ENCODE data around the gene SPO11.

Gene SPO11

DNA sequence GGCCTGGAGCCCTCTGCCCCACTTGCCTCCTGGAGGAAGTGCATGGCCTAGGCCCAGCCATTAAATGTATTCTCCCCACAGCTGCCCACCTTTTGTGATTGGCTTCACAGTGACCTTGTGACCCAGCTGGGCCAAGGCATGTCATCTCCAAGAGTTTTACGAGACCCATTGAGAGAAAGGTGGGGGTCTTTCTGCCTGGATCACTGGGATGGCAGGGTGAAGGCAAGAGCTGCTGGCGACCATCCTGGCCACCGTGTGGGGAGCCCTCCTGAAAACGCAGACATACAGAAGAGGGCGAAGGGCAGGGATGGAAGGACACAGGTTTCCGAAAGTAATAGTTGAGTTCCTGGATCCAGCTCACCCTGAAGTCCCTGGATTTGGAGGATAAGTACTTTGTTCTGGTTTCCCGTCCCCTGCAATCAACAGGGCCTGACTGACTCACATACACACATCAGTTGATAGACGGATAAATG lies 12.3 kb upstream of the SPO11 start:
- TF ChIP-seq POLR2A (IDR thresholded peaks at IDR 0.05; ENCODE audit: extremely low read depth, insufficient read length) (no peak), MYC (IDR thresholded peaks at IDR 0.05; ENCODE audit: low read depth, low read length) (no peak)
- TF ChIP-seq, protein P1, sequence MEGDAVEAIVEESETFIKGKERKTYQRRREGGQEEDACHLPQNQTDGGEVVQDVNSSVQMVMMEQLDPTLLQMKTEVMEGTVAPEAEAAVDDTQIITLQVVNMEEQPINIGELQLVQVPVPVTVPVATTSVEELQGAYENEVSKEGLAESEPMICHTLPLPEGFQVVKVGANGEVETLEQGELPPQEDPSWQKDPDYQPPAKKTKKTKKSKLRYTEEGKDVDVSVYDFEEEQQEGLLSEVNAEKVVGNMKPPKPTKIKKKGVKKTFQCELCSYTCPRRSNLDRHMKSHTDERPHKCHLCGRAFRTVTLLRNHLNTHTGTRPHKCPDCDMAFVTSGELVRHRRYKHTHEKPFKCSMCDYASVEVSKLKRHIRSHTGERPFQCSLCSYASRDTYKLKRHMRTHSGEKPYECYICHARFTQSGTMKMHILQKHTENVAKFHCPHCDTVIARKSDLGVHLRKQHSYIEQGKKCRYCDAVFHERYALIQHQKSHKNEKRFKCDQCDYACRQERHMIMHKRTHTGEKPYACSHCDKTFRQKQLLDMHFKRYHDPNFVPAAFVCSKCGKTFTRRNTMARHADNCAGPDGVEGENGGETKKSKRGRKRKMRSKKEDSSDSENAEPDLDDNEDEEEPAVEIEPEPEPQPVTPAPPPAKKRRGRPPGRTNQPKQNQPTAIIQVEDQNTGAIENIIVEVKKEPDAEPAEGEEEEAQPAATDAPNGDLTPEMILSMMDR (IDR thresholded peaks at IDR 0.05; ENCODE audit: low read depth, low read length) = no peak
- TF ChIP-seq, protein P2, sequence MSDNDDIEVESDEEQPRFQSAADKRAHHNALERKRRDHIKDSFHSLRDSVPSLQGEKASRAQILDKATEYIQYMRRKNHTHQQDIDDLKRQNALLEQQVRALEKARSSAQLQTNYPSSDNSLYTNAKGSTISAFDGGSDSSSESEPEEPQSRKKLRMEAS (IDR thresholded peaks at IDR 0.05; ENCODE audit: low read depth, low read length) = no peak

DNA sequence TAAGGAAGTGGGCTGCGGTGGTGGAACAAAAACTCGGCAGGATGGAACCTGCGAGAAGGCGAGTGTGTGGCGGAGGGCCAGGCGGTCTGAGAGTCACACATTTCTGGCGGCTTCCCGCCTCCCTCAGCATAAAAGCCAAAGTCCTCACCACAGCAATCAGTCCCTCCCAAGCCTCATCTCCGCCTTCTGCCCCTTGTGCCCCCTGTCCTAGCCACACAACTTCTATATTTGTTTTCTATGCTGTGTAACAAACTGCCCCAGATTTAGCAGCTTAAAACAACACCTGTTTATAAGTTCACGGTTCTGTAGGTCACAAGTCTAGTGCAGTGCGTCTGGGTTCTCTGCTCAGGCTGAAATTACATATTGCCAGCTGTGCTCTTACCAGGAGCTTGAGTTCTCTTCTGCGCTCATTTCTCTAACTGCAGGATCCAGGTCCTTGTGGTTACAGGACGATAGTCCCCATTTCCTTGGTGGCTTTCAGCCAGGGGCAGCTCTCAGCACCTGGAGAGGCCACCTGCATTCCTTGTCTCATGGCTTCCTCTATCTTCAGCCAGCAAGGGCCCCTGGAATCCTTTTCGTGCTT lies 11.7 kb upstream of the SPO11 start:
- H3K4me3 ChIP-seq (ENCODE audit: low read depth, low read length) = no peak overlapping the region
- TF ChIP-seq, protein P1 (IDR thresholded peaks at IDR 0.05; ENCODE audit: low read depth, low read length) = no peak
- TF ChIP-seq MYC (IDR thresholded peaks at IDR 0.05; ENCODE audit: low read depth, low read length) (no peak), POLR2A (IDR thresholded peaks at IDR 0.05; ENCODE audit: extremely low read depth, insufficient read length) (no peak)
- TF ChIP-seq, protein P2 (IDR thresholded peaks at IDR 0.05; ENCODE audit: low read depth, low read length) = no peak
- no peak for DNase-seq (ENCODE audit: low read depth)

More for the DNA sequence above, 12.3 kb upstream of the SPO11 start:
- no peak for DNase-seq (ENCODE audit: low read depth)
- H3K4me3 ChIP-seq (ENCODE audit: low read depth, low read length) = no peak overlapping the region

DNA sequence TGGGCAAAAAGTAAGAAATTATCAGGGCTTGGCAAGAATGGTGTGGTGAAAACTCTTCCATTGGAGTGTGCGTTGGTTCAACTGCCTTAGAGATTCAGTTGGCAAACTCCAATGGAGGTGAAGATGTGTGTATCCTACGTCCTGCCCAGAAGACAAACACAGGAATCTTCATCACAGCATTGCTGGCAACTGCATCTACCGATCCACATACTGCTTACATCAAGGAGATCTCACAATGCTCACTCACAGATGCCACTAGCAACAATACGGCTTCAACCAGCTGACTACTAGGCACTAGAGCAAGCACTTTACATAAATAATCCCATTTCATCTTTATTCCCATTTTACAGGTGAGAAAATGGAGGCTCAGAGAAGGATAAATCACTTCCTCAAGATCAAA lies 10.0 kb upstream of the SPO11 start:
- no peak overlapping the region for H3K4me3 ChIP-seq (ENCODE audit: low read depth, low read length)
- TF ChIP-seq POLR2A (IDR thresholded peaks at IDR 0.05; ENCODE audit: extremely low read depth, insufficient read length) (no peak), MYC (IDR thresholded peaks at IDR 0.05; ENCODE audit: low read depth, low read length) (no peak)
- TF ChIP-seq, protein P2 (IDR thresholded peaks at IDR 0.05; ENCODE audit: low read depth, low read length) = no peak
- TF ChIP-seq, protein P1 (IDR thresholded peaks at IDR 0.05; ENCODE audit: low read depth, low read length) = no peak
- no peak for DNase-seq (ENCODE audit: low read depth)

DNA sequence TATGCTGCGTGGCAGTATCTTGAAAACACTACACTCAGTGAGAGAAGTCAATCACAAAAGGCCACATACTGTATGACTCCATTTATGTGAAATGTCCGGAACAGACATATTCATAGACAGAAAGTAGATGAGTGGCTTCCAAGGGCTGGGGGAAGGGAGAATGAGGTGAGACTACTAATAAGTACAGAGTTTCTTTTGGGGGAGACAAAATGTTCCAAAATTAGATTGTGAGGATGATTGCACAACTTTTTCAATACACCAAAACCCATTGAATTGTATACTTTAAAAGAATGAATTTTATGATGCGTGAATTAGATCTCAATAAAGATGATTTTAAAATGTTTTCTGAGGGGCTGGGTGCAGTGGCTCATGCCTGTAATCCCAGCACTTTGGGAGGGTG lies 9.2 kb upstream of the SPO11 start:
- TF ChIP-seq POLR2A (IDR thresholded peaks at IDR 0.05; ENCODE audit: extremely low read depth, insufficient read length) (no peak), MYC (IDR thresholded peaks at IDR 0.05; ENCODE audit: low read depth, low read length) (no peak)
- TF ChIP-seq, protein P2 (IDR thresholded peaks at IDR 0.05; ENCODE audit: low read depth, low read length) = no peak
- TF ChIP-seq, protein P1 (IDR thresholded peaks at IDR 0.05; ENCODE audit: low read depth, low read length) = no peak
- no peak overlapping the region for H3K4me3 ChIP-seq (ENCODE audit: low read depth, low read length)
- no peak for DNase-seq (ENCODE audit: low read depth)

DNA sequence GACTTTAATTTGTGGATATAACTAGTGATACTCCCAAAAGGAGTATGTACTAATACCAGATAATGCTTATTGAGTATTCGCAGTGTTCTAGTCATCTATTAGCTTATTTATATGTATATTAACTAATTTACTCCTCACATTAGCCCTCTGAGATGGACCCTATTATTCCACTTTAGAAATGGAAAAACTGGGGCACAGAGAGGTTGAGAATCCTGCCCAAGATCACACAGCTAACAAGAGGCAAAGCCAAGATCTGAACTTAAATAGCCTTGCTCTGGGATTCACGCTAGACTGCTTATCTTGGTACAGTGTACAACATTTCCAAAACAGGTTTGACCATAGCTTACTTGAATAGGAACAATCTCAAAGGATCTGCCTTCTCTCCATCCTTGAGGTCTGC lies 8.5 kb upstream of the SPO11 start:
- DNase-seq (ENCODE audit: low read depth) = no peak
- H3K4me3 ChIP-seq (ENCODE audit: low read depth, low read length) = no peak overlapping the region
- no peak for TF ChIP-seq MYC (IDR thresholded peaks at IDR 0.05; ENCODE audit: low read depth, low read length)

DNA sequence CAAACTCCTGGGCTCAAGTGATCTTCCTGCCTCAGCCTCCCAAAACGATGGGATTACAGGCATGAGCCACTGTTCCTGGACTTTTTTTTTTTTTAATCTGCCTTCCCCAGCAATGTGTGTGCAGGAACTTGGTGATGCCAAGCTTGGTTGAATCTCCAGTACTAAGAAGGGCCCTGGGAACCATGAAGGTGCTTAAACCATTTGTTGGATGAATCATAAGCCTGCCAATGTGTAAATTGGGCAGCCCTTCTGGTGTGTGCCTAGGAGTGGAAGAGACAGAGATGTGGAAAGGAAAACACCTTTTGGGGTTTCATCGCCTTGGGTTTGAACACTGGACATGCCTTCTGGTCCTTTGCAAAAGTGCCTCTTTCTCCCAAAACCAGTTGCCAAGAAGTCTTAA lies 7.1 kb upstream of the SPO11 start:
- no peak overlapping the region for H3K4me3 ChIP-seq (ENCODE audit: low read depth, low read length)
- TF ChIP-seq, protein P1 (IDR thresholded peaks at IDR 0.05; ENCODE audit: low read depth, low read length) = no peak
- no peak for TF ChIP-seq MYC (IDR thresholded peaks at IDR 0.05; ENCODE audit: low read depth, low read length)
- no peak for TF ChIP-seq POLR2A (IDR thresholded peaks at IDR 0.05; ENCODE audit: extremely low read depth, insufficient read length)
- TF ChIP-seq, protein P2 (IDR thresholded peaks at IDR 0.05; ENCODE audit: low read depth, low read length) = no peak
- DNase-seq (ENCODE audit: low read depth) = no peak
